HEK293 (cell line): ENCODE measurements around the gene ZNF609.

Experiments
- CTCF ChIA-PET: fragments of 350-600 bp; formaldehyde crosslinking; extraction: SDS; loops from one replicate; lab custom pipeline; 2021; ENCODE audit warnings: antibody characterized with exemption; lab: Yijun Ruan, JAX
- POLR2A ChIA-PET: fragments of 300-600 bp; formaldehyde crosslinking; extraction: SDS; loops from one replicate; lab custom pipeline; 2020; ENCODE audit warnings: antibody characterized with exemption, inconsistent platforms; lab: Yijun Ruan, JAX
- H3K27ac ChIP-seq: fragments of 200-500 bp; sonication (Bioruptor generic); 2 replicates; pipeline ENCODE4 v1.5.1; 2014; ENCODE audit warnings: low read depth, low read length, control low read depth, inconsistent platforms; ENCODE audit errors: extremely low read depth
- H3K36me3 ChIP-seq, 2 experiments: fragments of 200-500 bp in 1 of 2; sonication (Bioruptor generic) in 1 of 2; 1 replicate in 1 of 2; 2 replicates in 1 of 2; pipeline ENCODE4 v1.5.1; 2014 to 2017; ENCODE audit warnings: inconsistent platforms in 2 of 2, low read length in 2 of 2; ENCODE audit not compliant: control insufficient read depth in 2 of 2, insufficient read depth in 1 of 2
- H3K4me1 ChIP-seq: fragments of 200-500 bp; sonication (Bioruptor generic); 2 replicates; pipeline ENCODE4 v1.5.1; 2014; ENCODE audit warnings: mild to moderate bottlenecking, low read length, inconsistent platforms; ENCODE audit not compliant: control insufficient read depth, insufficient read depth
- H3K4me3 ChIP-seq: 2 replicates; pipeline ENCODE4 v1.5.1; 2011; ENCODE audit warnings: low read depth, mild to moderate bottlenecking, control low read depth, low read length, moderate library complexity
- H3K9me3 ChIP-seq: fragments of 200-500 bp; sonication (Bioruptor generic); 2 replicates; pipeline ENCODE4 v1.5.1; 2014; ENCODE audit warnings: low read depth, low read length, inconsistent platforms; ENCODE audit not compliant: control insufficient read depth, insufficient read depth
- ATF2 ChIP-seq: fragments of 450-650 bp; formaldehyde crosslinking; IDR thresholded peaks from 2 replicates; pipeline ENCODE4 v1.5.1; 2016; ENCODE audit warnings: missing biosample characterization, missing genetic modification characterization, low read depth
- FEZF1 ChIP-seq: fragments of 450-650 bp; formaldehyde crosslinking; IDR thresholded peaks from 2 replicates; pipeline ENCODE4 v1.5.1; 2016; ENCODE audit warnings: missing biosample characterization, missing genetic modification characterization
- KLF10 ChIP-seq: fragments of 450-650 bp; IDR thresholded peaks from 2 replicates; pipeline ENCODE4 v1.5.1; 2018; ENCODE audit warnings: missing biosample characterization, mild to moderate bottlenecking, missing genetic modification characterization
- KLF7 ChIP-seq: fragments of 450-650 bp; formaldehyde crosslinking; IDR thresholded peaks from 2 replicates; pipeline ENCODE4 v1.5.1; 2016; ENCODE audit warnings: missing biosample characterization, missing genetic modification characterization, borderline replicate concordance
- KLF8 ChIP-seq: fragments of 450-650 bp; formaldehyde crosslinking; IDR thresholded peaks from 2 replicates; pipeline ENCODE4 v1.5.1; 2016; ENCODE audit warnings: missing biosample characterization, missing genetic modification characterization
- MEIS1 ChIP-seq: sonication (generic); formaldehyde crosslinking; IDR thresholded peaks from 2 replicates; pipeline ENCODE4 v1.8.1; 2022; ENCODE audit warnings: missing genetic modification reagents, mild to moderate bottlenecking, borderline replicate concordance
- OSR2 ChIP-seq: fragments of 450-650 bp; formaldehyde crosslinking; IDR thresholded peaks from 2 replicates; pipeline ENCODE4 v1.5.1; 2016; ENCODE audit warnings: missing biosample characterization, missing genetic modification characterization
- PRDM4 ChIP-seq: fragments of 450-650 bp; formaldehyde crosslinking; IDR thresholded peaks from 2 replicates; pipeline ENCODE4 v1.5.1; 2017; ENCODE audit warnings: missing biosample characterization, missing genetic modification characterization
- TRIM28 ChIP-seq: IDR thresholded peaks from 2 replicates; pipeline ENCODE4 v1.6.1; 2011; ENCODE audit warnings: low read length, control low read depth, borderline replicate concordance
- TSHZ1 ChIP-seq: fragments of 450-650 bp; formaldehyde crosslinking; IDR thresholded peaks from 2 replicates; pipeline ENCODE4 v1.5.1; 2016; ENCODE audit warnings: missing biosample characterization, missing genetic modification characterization, borderline replicate concordance
- WT1 ChIP-seq: fragments of 450-650 bp; formaldehyde crosslinking; IDR thresholded peaks from 2 replicates; pipeline ENCODE4 v1.5.1; 2016; ENCODE audit warnings: missing biosample characterization, missing genetic modification characterization
- ZBTB21 ChIP-seq: fragments of 450-650 bp; formaldehyde crosslinking; IDR thresholded peaks from 2 replicates; pipeline ENCODE4 v1.5.1; 2017; ENCODE audit warnings: missing biosample characterization, missing genetic modification characterization
- ZEB2 ChIP-seq: fragments of 450-650 bp; formaldehyde crosslinking; IDR thresholded peaks from 2 replicates; pipeline ENCODE4 v1.5.1; 2016; ENCODE audit warnings: missing biosample characterization, missing genetic modification characterization
- ZFP69B ChIP-seq: fragments of 450-650 bp; formaldehyde crosslinking; IDR thresholded peaks from 2 replicates; pipeline ENCODE4 v1.5.1; 2016; ENCODE audit warnings: missing biosample characterization, missing genetic modification characterization
- ZIC2 ChIP-seq: fragments of 450-650 bp; formaldehyde crosslinking; IDR thresholded peaks from 2 replicates; pipeline ENCODE4 v1.5.1; 2016; ENCODE audit warnings: missing biosample characterization, missing genetic modification characterization
- ZNF112 ChIP-seq: fragments of 450-650 bp; formaldehyde crosslinking; IDR thresholded peaks from 2 replicates; pipeline ENCODE4 v1.5.0; 2017; ENCODE audit warnings: missing biosample characterization, missing genetic modification characterization
- ZNF18 ChIP-seq: fragments of 450-650 bp; formaldehyde crosslinking; IDR thresholded peaks from 2 replicates; pipeline ENCODE4 v1.5.1; 2016; ENCODE audit warnings: missing biosample characterization, missing genetic modification characterization
- ZNF248 ChIP-seq: fragments of 450-650 bp; formaldehyde crosslinking; IDR thresholded peaks from 2 replicates; pipeline ENCODE4 v1.5.1; 2017; ENCODE audit warnings: missing biosample characterization, missing genetic modification characterization
- ZNF394 ChIP-seq: fragments of 450-650 bp; formaldehyde crosslinking; IDR thresholded peaks from 2 replicates; pipeline ENCODE4 v1.5.1; 2016; ENCODE audit warnings: missing biosample characterization, missing genetic modification characterization, mild to moderate bottlenecking, moderate library complexity, borderline replicate concordance
- ZNF48 ChIP-seq: fragments of 450-650 bp; formaldehyde crosslinking; IDR thresholded peaks from 2 replicates; pipeline ENCODE4 v1.5.1; 2016; ENCODE audit warnings: missing biosample characterization, missing genetic modification characterization
- ZNF558 ChIP-seq: fragments of 450-650 bp; formaldehyde crosslinking; IDR thresholded peaks from 2 replicates; pipeline ENCODE4 v1.5.1; 2016; ENCODE audit warnings: missing biosample characterization, missing genetic modification characterization
- ZNF561 ChIP-seq: fragments of 450-650 bp; IDR thresholded peaks from 2 replicates; pipeline ENCODE4 v1.5.1; 2018; ENCODE audit warnings: missing biosample characterization, missing genetic modification characterization, borderline replicate concordance
- ZNF610 ChIP-seq: fragments of 450-650 bp; formaldehyde crosslinking; IDR thresholded peaks from 2 replicates; pipeline ENCODE4 v1.5.1; 2016; ENCODE audit warnings: missing biosample characterization, missing genetic modification characterization, borderline replicate concordance
- ZNF660 ChIP-seq: fragments of 450-650 bp; IDR thresholded peaks from 2 replicates; pipeline ENCODE4 v1.5.1; 2018; ENCODE audit warnings: missing biosample characterization, mild to moderate bottlenecking, missing genetic modification characterization
- ZNF777 ChIP-seq: fragments of 450-650 bp; formaldehyde crosslinking; IDR thresholded peaks from 2 replicates; pipeline ENCODE4 v1.5.1; 2017; ENCODE audit warnings: missing biosample characterization, missing genetic modification characterization, borderline replicate concordance
- ZNF843 ChIP-seq: fragments of 450-650 bp; formaldehyde crosslinking; IDR thresholded peaks from 2 replicates; pipeline ENCODE4 v1.5.1; 2016; ENCODE audit warnings: missing biosample characterization, missing genetic modification characterization
- ZSCAN30 ChIP-seq: fragments of 450-650 bp; IDR thresholded peaks from 2 replicates; pipeline ENCODE4 v1.5.1; 2018; ENCODE audit warnings: missing biosample characterization, mild to moderate bottlenecking, missing genetic modification characterization, moderate library complexity
- ZXDB ChIP-seq: fragments of 450-650 bp; formaldehyde crosslinking; IDR thresholded peaks from 2 replicates; pipeline ENCODE4 v1.5.1; 2016; ENCODE audit warnings: missing biosample characterization, missing genetic modification characterization

The ZNF609 gene

GRCh38 chr15:64430000-64430735 lies 30.2 kb upstream of the ZNF609 start:
- ChIA-PET POLR2A (no interaction called here), CTCF (interaction anchor here (0.6 to 1.2 kb wide), 2 partner anchors 85 to 251 kb away, joined by 4 to 5 read pairs; no protein-coding TSS in a partner anchor)
- Histone ChIP-seq H3K27ac (no peak overlapping the region), H3K36me3 (peaks cover 3 to 4% of the 10 kb centered on the region in 2 experiments; a peak in 2 of 3 replicates), H3K9me3 (no peaks in the 10 kb centered on the region), H3K4me3 (no peak overlapping the region), H3K4me1 (peaks cover 2% of the 10 kb centered on the region; the same call in 1 of the 2 replicates)
- no peak for TF ChIP-seq ZFP69B (tag by site-specific recombination)
- TF ChIP-seq ZIC2 = peak; percentile 91
- TF ChIP-seq ZNF561 (tag by site-specific recombination) = peak; percentile 61; the same call in 1 of the 2 replicates
- 0 out of 2 replicates have a peak, but pooled peaks have one; percentile 38 for TF ChIP-seq ZNF660 (tag by site-specific recombination)
- TF ChIP-seq TSHZ1 (tag by site-specific recombination) = 0 out of 2 replicates have a peak, but pooled peaks have one; percentile 25
- 0 out of 2 replicates have a peak, but pooled peaks have one; percentile 20 for TF ChIP-seq ZNF610 (tag by site-specific recombination)
- TF ChIP-seq ZXDB = 0 out of 2 replicates have a peak, but pooled peaks have one; percentile 30
- TF ChIP-seq WT1 = no peak
- TF ChIP-seq ZSCAN30 (tag by site-specific recombination) = peak; percentile 66; the same call in 1 of the 2 replicates
- no peak for TF ChIP-seq ZNF112 (tag by site-specific recombination)
- TF ChIP-seq MEIS1 (CRISPR knock-in tag) = no peak
- TF ChIP-seq OSR2 (tag by site-specific recombination) = peak; percentile 89
- no peak for TF ChIP-seq KLF7
- 0 out of 2 replicates have a peak, but pooled peaks have one; percentile 16 for TF ChIP-seq ZEB2
- TF ChIP-seq FEZF1 (tag by site-specific recombination) = peak; percentile 91
- TF ChIP-seq ZNF394 = peak; percentile 50; the same call in 1 of the 2 replicates
- no peak for TF ChIP-seq ZNF248 (tag by site-specific recombination)
- no peak for TF ChIP-seq ZBTB21
- 0 out of 2 replicates have a peak, but pooled peaks have one; percentile 29 for TF ChIP-seq KLF10 (tag by site-specific recombination)
- peak; percentile 72 for TF ChIP-seq PRDM4 (tag by site-specific recombination)
- no peak for TF ChIP-seq ZNF777
- TF ChIP-seq KLF8 = no peak
- TF ChIP-seq ATF2 (tag by site-specific recombination) = no peak
- TF ChIP-seq ZNF18 (tag by site-specific recombination) = peak; percentile 73; the same call in 1 of the 2 replicates
- TF ChIP-seq ZNF558 (tag by site-specific recombination) = no peak
- TF ChIP-seq TRIM28 = no peak
- TF ChIP-seq ZNF843 (tag by site-specific recombination) = peak; percentile 77
- no peak for TF ChIP-seq ZNF48
